HCT116 (cell line): ENCODE measurements around the gene IFT25. TPM values are rescaled to one million over a fixed set of nuclear protein-coding genes. Genes with fewer than 3 reads are reported as not detected.

Source experiments
- ATAC-seq: fragments of 200-7000 bp; cut with Tn5 transposase; 2 replicates; pipeline ENCODE4 v1.9.1; 2020; ENCODE audit warnings: mild to moderate bottlenecking, moderate library complexity
- BruUV-seq: library from RNA; stranded (reverse); fragments of 400-500 nt; replicated peaks from 2 replicates; lab custom pipeline; 2021; lab: Mats Ljungman, UMichigan
- CTCF ChIA-PET: fragments of 300-600 bp; sonication (Branson Sonifier 250); formaldehyde crosslinking; loops from one replicate; lab custom pipeline; 2021; ENCODE audit warnings: antibody characterized with exemption; lab: Charles Lee
- POLR2A ChIA-PET: fragments of 300-600, 350-600 bp; sonication (Branson Sonifier 250); formaldehyde crosslinking; loops from one replicate; lab custom pipeline; 2021; ENCODE audit warnings: antibody characterized with exemption; lab: Charles Lee
- RAD21 ChIA-PET, 2 experiments: fragments of 300-600 bp; sonication (Branson Sonifier 250); formaldehyde crosslinking; loops; one replicate each; lab custom pipeline; 2023; ENCODE audit warnings: low total read pairs in 2 of 2; ENCODE audit not compliant: uncharacterized antibody in 2 of 2, unreplicated experiment in 2 of 2, low non-redundant PET in 1 of 2; lab: Charles Lee
- DNase-seq: peaks from one replicate; pipeline ENCODE4 v3.0.0-alpha.2; 2010; ENCODE audit warnings: low read depth, low spot score
- H2AFZ ChIP-seq: fragments of 200-600 bp; shearing (Covaris generic), sonication (generic); 2 replicates; pipeline ENCODE4 v1.6.1; 2017; ENCODE audit warnings: low read depth, mixed run types, mixed read lengths, antibody characterized with exemption, low read length; ENCODE audit not compliant: poor library complexity, severe bottlenecking
- H3K27ac ChIP-seq: 2 replicates; pipeline ENCODE4 v1.5.1; 2012; ENCODE audit warnings: low read depth, low read length
- H3K27me3 ChIP-seq: fragments of 200-600 bp; sonication (generic); 2 replicates; pipeline ENCODE4 v1.6.1; 2016; ENCODE audit warnings: mixed run types, low read length, mixed read lengths; ENCODE audit not compliant: insufficient read depth
- H3K36me3 ChIP-seq, 2 experiments: fragments of 200-500 bp in 1 of 2; fragments of 200-600 bp in 1 of 2; sonication (Bioruptor generic) in 1 of 2; sonication (generic) in 1 of 2; 2 replicates each; pipeline versions ENCODE4 v1.5.1 to v1.6.1; 2014 to 2016; ENCODE audit warnings: low read length in 2 of 2, inconsistent platforms in 1 of 2, mixed read lengths in 1 of 2, mixed run types in 1 of 2; ENCODE audit not compliant: insufficient read depth in 2 of 2, control insufficient read depth in 1 of 2
- H3K4me1 ChIP-seq, 2 experiments: fragments of 200-600 bp in 1 of 2; sonication (generic) in 1 of 2; 2 replicates each; pipeline versions ENCODE4 v1.5.1 to v1.6.1; 2012 to 2017; ENCODE audit warnings: low read length in 2 of 2, inconsistent platforms in 1 of 2, mild to moderate bottlenecking in 1 of 2, mixed read lengths in 1 of 2, mixed run types in 1 of 2, moderate library complexity in 1 of 2; ENCODE audit not compliant: insufficient read depth in 2 of 2, control insufficient read depth in 1 of 2
- H3K4me2 ChIP-seq: fragments of 200-600 bp; sonication (generic); 2 replicates; pipeline ENCODE4 v1.6.1; 2017; ENCODE audit warnings: mixed run types, low read length, mixed read lengths
- H3K4me3 ChIP-seq, 2 experiments: fragments of 200-600 bp in 1 of 2; sonication (generic) in 1 of 2; replicated peaks in 1 of 2; 2 replicates each; pipeline ENCODE4 v1.5.1; 2011 to 2016; ENCODE audit warnings: low read length in 2 of 2, control low read depth in 1 of 2, low read depth in 1 of 2, mild to moderate bottlenecking in 1 of 2, mixed read lengths in 1 of 2, mixed run types in 1 of 2
- H3K79me2 ChIP-seq: fragments of 200-600 bp; sonication (generic); 2 replicates; pipeline ENCODE4 v1.6.1; 2017; ENCODE audit warnings: mild to moderate bottlenecking, mixed run types, low read length, moderate library complexity, mixed read lengths; ENCODE audit not compliant: insufficient read depth
- H3K9ac ChIP-seq: fragments of 200-600 bp; sonication (generic); 2 replicates; pipeline ENCODE4 v1.6.1; 2016; ENCODE audit warnings: low read length, mixed read lengths
- H3K9me2 ChIP-seq: fragments of 200-600 bp; sonication (generic), shearing (Covaris generic); 2 replicates; pipeline ENCODE4 v1.6.1; 2017; ENCODE audit warnings: mixed run types, mild to moderate bottlenecking, moderate library complexity; ENCODE audit not compliant: insufficient read depth
- H3K9me3 ChIP-seq, 2 experiments: fragments of 200-500 bp in 1 of 2; fragments of 200-600 bp in 1 of 2; sonication (Bioruptor generic) in 1 of 2; sonication (generic) in 1 of 2; 2 replicates each; pipeline ENCODE4 v1.6.1; 2014 to 2017; ENCODE audit warnings: low read length in 2 of 2, mixed read lengths in 2 of 2, inconsistent platforms in 1 of 2, low read depth in 1 of 2, mild to moderate bottlenecking in 1 of 2, mixed run types in 1 of 2, moderate library complexity in 1 of 2; ENCODE audit not compliant: control insufficient read depth in 1 of 2, insufficient read depth in 1 of 2
- H4K20me1 ChIP-seq: fragments of 200-600 bp; sonication (generic), shearing (Covaris generic); 2 replicates; pipeline ENCODE4 v1.6.1; 2017; ENCODE audit warnings: mixed run types, mild to moderate bottlenecking, moderate library complexity; ENCODE audit not compliant: insufficient read depth
- CBX3 ChIP-seq: IDR thresholded peaks from 2 replicates; pipeline ENCODE4 v1.6.1; 2012; ENCODE audit warnings: low read depth
- RAD21 ChIP-seq: IDR thresholded peaks from 2 replicates; pipeline ENCODE4 v1.6.1; 2012; ENCODE audit warnings: low read depth, mild to moderate bottlenecking
- intact Hi-C: fragments of 100-400 bp; cut with micrococcal nuclease; formaldehyde crosslinking; loops from 2 replicates; pipeline ENCODE4 v1.10.0; 2022
- total RNA-seq: library from RNA; stranded (reverse); gene quantifications from one replicate; pipeline ENCODE4 v1.2.1, GENCODE V29; 2021; ENCODE audit not compliant: unreplicated experiment
- TF ChIP-seq, protein P1 (sequence below), 3 experiments: fragments of 200-600 bp in 1 of 3; sonication (generic) in 1 of 3; IDR thresholded peaks in 2 of 3; conservative IDR thresholded peaks in 1 of 3; 2 replicates each; pipeline ENCODE4 v1.5.1; 2012 to 2017; ENCODE audit warnings: low read depth in 2 of 3, low read length in 2 of 3, antibody characterized with exemption in 1 of 3, borderline replicate concordance in 1 of 3, control low read depth in 1 of 3, mild to moderate bottlenecking in 1 of 3, mixed read lengths in 1 of 3, mixed run types in 1 of 3, moderate library complexity in 1 of 3; ENCODE audit not compliant: insufficient read depth in 1 of 3

IFT25 gene
- total RNA-seq, 1 experiment from 2014 or later: 45.1 TPM

DNA sequence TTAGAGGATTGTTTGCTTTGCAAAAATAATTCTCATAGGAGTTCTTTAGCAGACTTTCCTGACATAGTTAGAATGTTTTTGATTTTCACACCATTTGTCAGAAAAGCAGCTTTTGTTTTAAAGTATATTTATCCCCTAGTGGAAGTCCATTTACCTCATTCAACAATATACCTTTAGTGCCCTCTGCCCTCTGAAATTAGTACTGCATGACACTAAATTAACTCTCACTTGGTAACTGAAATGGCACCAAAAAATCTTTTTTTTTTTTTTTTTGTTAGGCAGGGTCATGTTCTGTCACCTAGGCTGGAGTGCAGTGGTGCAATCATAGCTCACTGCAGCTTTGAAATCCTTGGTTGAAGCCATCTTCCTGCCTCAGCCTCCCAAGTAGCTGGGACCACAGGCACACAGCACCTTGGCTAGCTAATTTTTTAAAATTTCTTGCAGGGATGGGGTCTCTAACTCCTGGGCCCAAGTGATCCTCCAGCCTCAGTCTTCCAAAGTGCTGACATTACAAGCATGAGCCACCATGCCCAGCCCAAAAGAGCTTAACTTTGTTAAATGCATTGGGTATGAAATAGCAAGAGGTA lies 14.3 kb upstream of the IFT25 start:
- Histone ChIP-seq H3K36me3 (peaks cover 41 to 42% of the 10 kb centered on the region in 2 experiments), H3K4me1 (peaks cover 26 to 34% of the 10 kb centered on the region in 2 experiments), H3K4me2 (no peak overlapping the region), H3K4me3 (no peak overlapping the region), H3K79me2 (peaks cover 36% of the 10 kb centered on the region), H3K27ac (no peak overlapping the region), H3K27me3 (no peaks in the 10 kb centered on the region), H3K9ac (no peak overlapping the region), H4K20me1 (no peaks in the 10 kb centered on the region), H3K9me3 (no peaks in the 10 kb centered on the region), H2AFZ (no peak overlapping the region), H3K9me2 (no peaks in the 10 kb centered on the region)
- TF ChIP-seq RAD21: peak; percentile 75
- TF ChIP-seq, protein P1, sequence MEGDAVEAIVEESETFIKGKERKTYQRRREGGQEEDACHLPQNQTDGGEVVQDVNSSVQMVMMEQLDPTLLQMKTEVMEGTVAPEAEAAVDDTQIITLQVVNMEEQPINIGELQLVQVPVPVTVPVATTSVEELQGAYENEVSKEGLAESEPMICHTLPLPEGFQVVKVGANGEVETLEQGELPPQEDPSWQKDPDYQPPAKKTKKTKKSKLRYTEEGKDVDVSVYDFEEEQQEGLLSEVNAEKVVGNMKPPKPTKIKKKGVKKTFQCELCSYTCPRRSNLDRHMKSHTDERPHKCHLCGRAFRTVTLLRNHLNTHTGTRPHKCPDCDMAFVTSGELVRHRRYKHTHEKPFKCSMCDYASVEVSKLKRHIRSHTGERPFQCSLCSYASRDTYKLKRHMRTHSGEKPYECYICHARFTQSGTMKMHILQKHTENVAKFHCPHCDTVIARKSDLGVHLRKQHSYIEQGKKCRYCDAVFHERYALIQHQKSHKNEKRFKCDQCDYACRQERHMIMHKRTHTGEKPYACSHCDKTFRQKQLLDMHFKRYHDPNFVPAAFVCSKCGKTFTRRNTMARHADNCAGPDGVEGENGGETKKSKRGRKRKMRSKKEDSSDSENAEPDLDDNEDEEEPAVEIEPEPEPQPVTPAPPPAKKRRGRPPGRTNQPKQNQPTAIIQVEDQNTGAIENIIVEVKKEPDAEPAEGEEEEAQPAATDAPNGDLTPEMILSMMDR (IDR thresholded peaks at IDR 0.05 in 2 of 3, conservative IDR thresholded peaks at IDR 0.05 in 1 of 3; ENCODE audit: borderline replicate concordance in 1 of 3, insufficient read depth in 1 of 3, low read depth in 2 of 3, low read length in 2 of 3): peak; percentile 57 to 81 (median 68)
- TF ChIP-seq CBX3: no peak
- intact Hi-C loops: loop anchor here (1.0 to 10.0 kb wide), 4 partner anchors 81 to 475 kb away; partner anchors contain the start of genes TCEANC2 and TMEM59
- RAD21 ChIA-PET: interaction anchor here (0.7 to 1.8 kb wide), 4 partner anchors 46 to 526 kb away, joined by 3 to 8 read pairs (median 5); no protein-coding TSS in a partner anchor
- CTCF ChIA-PET: interaction anchor here (0.6 to 3.6 kb wide), 23 partner anchors 8 to 681 kb away, joined by 3 to 63 read pairs (median 4); partner anchors contain the start of genes IFT25 and LRRC42
- ATAC-seq (0 out of 2 replicates have a peak, but pooled peaks have one; percentile 31), DNase-seq (no peak)
- no TSS peak for BruUV-seq
- POLR2A ChIA-PET: interaction anchor here (1.8 kb wide), 1 partner anchor 14 kb away, joined by 6 read pairs; the partner anchor contains the start of genes IFT25 and LRRC42
